Measurements from ENCODE around the gene S100A10.

- TF ChIP-seq, protein P1, sequence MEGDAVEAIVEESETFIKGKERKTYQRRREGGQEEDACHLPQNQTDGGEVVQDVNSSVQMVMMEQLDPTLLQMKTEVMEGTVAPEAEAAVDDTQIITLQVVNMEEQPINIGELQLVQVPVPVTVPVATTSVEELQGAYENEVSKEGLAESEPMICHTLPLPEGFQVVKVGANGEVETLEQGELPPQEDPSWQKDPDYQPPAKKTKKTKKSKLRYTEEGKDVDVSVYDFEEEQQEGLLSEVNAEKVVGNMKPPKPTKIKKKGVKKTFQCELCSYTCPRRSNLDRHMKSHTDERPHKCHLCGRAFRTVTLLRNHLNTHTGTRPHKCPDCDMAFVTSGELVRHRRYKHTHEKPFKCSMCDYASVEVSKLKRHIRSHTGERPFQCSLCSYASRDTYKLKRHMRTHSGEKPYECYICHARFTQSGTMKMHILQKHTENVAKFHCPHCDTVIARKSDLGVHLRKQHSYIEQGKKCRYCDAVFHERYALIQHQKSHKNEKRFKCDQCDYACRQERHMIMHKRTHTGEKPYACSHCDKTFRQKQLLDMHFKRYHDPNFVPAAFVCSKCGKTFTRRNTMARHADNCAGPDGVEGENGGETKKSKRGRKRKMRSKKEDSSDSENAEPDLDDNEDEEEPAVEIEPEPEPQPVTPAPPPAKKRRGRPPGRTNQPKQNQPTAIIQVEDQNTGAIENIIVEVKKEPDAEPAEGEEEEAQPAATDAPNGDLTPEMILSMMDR (conservative IDR thresholded peaks at IDR 0.05), result no peak
- no peak for TF ChIP-seq EZH2 (IDR thresholded peaks at IDR 0.05; ENCODE audit: low read depth)
These were observed 14.7 kb downstream of the S100A10 start for GRCh38 chr1:151978922-151979321.

Data from PC-9 (cell line).